Right lobe of liver (tissue), 6 donors: ENCODE measurements around the gene RHOT2. TPM values are rescaled to one million over a fixed set of nuclear protein-coding genes. Genes with fewer than 3 reads are reported as not detected.

ENCODE experiments used
- ATAC-seq, 4 donors: fragments of 200-7000 bp; cut with Tn5 transposase; one replicate each; pipeline ENCODE4 v1.9.1; 2020; ENCODE audit warnings: mild to moderate bottlenecking in 4 of 4, moderate library complexity in 4 of 4
- DNase-seq, 3 donors: peaks; one replicate each; pipeline ENCODE4 v3.0.0-alpha.2; 2020
- H3K27ac ChIP-seq, 3 donors: fragments of 200-600 bp; one replicate each; pipeline ENCODE4 v1.8.0; 2022
- H3K27me3 ChIP-seq, 2 donors: fragments of 200-600 bp; one replicate each; pipeline ENCODE4 v1.8.0; 2022
- H3K36me3 ChIP-seq, 4 donors: fragments of 200-600 bp; sonication (generic) in 1 of 4; one replicate each; pipeline versions ENCODE4 v1.5.1 to v1.8.0; 2017 to 2022; ENCODE audit warnings: control low read depth in 1 of 4
- H3K4me1 ChIP-seq, 4 donors: fragments of 200-600 bp; sonication (generic) in 1 of 4; one replicate each; pipeline versions ENCODE4 v1.5.1 to v1.8.0; 2017 to 2022; ENCODE audit warnings: control low read depth in 1 of 4
- H3K4me3 ChIP-seq, 3 donors: fragments of 200-600 bp; one replicate each; pipeline ENCODE4 v1.8.0; 2022
- H3K9me3 ChIP-seq, 4 donors: fragments of 200-600 bp; sonication (generic) in 1 of 4; one replicate each; pipeline versions ENCODE4 v1.5.1 to v1.8.0; 2017 to 2022; ENCODE audit warnings: control low read depth in 1 of 4
- CTCF ChIP-seq, 4 donors: fragments of 200-600 bp in 3 of 4; fragments of 450-650 bp in 1 of 4; IDR thresholded peaks; one replicate each; pipeline versions ENCODE4 v1.5.1 to v1.8.0; 2016 to 2022; ENCODE audit warnings: antibody characterized with exemption in 4 of 4, mild to moderate bottlenecking in 2 of 4
- POLR2A ChIP-seq: fragments of 450-650 bp; IDR thresholded peaks from one replicate; pipeline ENCODE4 v1.6.1; 2017; ENCODE audit warnings: antibody characterized with exemption, mild to moderate bottlenecking
- WGBS: methylation state at CpG from one replicate; pipeline ENCODE4 v1.1.6; 2018; ENCODE audit warnings: low coverage, low lambda C conversion rate; ENCODE audit not compliant: insufficient coverage; ENCODE audit errors: missing lambda C conversion rate; 5-methylcytosine and 5-hydroxymethylcytosine counted together
- intact Hi-C, 2 donors: fragments of 100-400 bp; cut with DNase I; formaldehyde crosslinking; loops; one replicate each; pipeline versions ENCODE4 v1.11.2 to v1.14.1; 2022
- total RNA-seq, 6 experiments: library from RNA; depleted of rRNA in 2 of 6; stranded (reverse); fragments of >200 nt in 2 of 6; fragmentation: NEBNext Ultra II Directional in 3 of 6; extraction: Animal tissue kit (Norgen Biotek cat#: 25700) in 3 of 6; gene quantifications; one replicate each; pipeline versions ENCODE4 v1.1.0 to v1.2.4, GENCODE V29; 2016 to 2023
- donor health status: DM: no; HTN: yes; CAD: no.
- donor health status: DM: no; HTN: no; CAD: no.
- donor health status: DM: no; HTN: no; CAD: no.
- donor health status: DM: no; HTN: yes; CAD: no.
- donor health status: DM: no; HTN: yes; CAD: no.

RHOT2 gene
- total RNA-seq, 6 experiments from 2014 or later = 28.5 to 44.8 (median 40.3) TPM

- ATAC-seq = no peak
- Histone ChIP-seq H3K27me3 (no peaks in the 10 kb centered on the region), H3K4me1 (peaks cover 0 to 6% (median 2%) of the 10 kb centered on the region in 4 donors), H3K36me3 (peaks cover 0 to 9% (median 0%) of the 10 kb centered on the region in 4 donors), H3K4me3 (no peak overlapping the region), H3K9me3 (no peaks in the 10 kb centered on the region), H3K27ac (no peak overlapping the region)
- 97% methylated on average over 12 of the region's 17 CpGs for WGBS
- TF ChIP-seq POLR2A (no peak), CTCF (IDR thresholded peaks at IDR 0.05) (no peak)
- intact Hi-C loops = no loop called here
- no peak for DNase-seq
Observed at GRCh38 chr16:622920-623280, 45.0 kb upstream of the RHOT2 start.

DNA sequence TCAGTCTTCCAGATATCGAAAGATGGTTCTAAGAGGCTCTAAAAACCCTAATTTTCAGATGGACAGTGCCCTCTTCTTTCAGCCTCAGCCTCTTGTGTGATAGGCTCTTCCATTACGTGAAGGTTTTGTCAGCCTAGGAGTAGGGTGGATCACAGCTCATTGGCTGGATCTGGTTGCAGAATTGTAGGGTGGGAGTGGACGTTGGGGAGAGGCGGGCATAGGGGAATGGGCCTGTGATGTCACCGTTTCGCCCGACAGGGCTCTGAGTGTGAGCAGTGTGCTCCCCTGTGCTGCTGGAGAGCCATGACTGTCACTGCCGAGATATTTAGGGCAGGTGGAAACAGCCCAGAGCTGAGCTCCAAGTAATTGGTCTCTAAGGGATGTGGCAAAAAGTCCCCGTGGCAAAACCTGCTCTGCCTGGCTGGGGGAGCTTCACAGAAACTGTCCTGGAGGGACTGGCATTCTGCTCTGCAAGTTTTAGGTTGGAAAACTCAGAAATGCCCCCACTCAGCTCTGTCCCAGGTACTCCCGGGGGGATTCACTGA is 43.3 kb upstream of the RHOT2 start:
- peaks cover 0 to 23% (median 16%) of the 10 kb centered on the region in 4 donors for H3K4me1 ChIP-seq
- ATAC-seq (no peak), DNase-seq (no peak)
- TF ChIP-seq CTCF (IDR thresholded peaks at IDR 0.05) (no peak), POLR2A (no peak)
- no peak overlapping the region for H3K27ac ChIP-seq
- H3K9me3 ChIP-seq = no peaks in the 10 kb centered on the region
- peaks cover 0 to 9% (median 0%) of the 10 kb centered on the region in 4 donors for H3K36me3 ChIP-seq
- no peaks in the 10 kb centered on the region for H3K27me3 ChIP-seq
- intact Hi-C loops = no loop called here
- WGBS = 73% methylated on average over 3 of the region's 10 CpGs
- no peak overlapping the region for H3K4me3 ChIP-seq

GRCh38 chr16:625117-625976 is 42.6 kb upstream of the RHOT2 start:
- no peak overlapping the region for H3K4me3 ChIP-seq
- H3K4me1 ChIP-seq = peaks cover 0 to 31% (median 22%) of the 10 kb centered on the region in 4 donors
- no peak overlapping the region for H3K27ac ChIP-seq
- no peaks in the 10 kb centered on the region for H3K9me3 ChIP-seq
- H3K36me3 ChIP-seq = peaks cover 0 to 9% (median 0%) of the 10 kb centered on the region in 4 donors
- TF ChIP-seq POLR2A = no peak
- no peak for TF ChIP-seq CTCF (IDR thresholded peaks at IDR 0.05)
- no peak for ATAC-seq
- intact Hi-C loops = no loop called here
- DNase-seq = no peak
- 97% methylated on average over 6 of the region's 37 CpGs for WGBS
- no peaks in the 10 kb centered on the region for H3K27me3 ChIP-seq

DNA sequence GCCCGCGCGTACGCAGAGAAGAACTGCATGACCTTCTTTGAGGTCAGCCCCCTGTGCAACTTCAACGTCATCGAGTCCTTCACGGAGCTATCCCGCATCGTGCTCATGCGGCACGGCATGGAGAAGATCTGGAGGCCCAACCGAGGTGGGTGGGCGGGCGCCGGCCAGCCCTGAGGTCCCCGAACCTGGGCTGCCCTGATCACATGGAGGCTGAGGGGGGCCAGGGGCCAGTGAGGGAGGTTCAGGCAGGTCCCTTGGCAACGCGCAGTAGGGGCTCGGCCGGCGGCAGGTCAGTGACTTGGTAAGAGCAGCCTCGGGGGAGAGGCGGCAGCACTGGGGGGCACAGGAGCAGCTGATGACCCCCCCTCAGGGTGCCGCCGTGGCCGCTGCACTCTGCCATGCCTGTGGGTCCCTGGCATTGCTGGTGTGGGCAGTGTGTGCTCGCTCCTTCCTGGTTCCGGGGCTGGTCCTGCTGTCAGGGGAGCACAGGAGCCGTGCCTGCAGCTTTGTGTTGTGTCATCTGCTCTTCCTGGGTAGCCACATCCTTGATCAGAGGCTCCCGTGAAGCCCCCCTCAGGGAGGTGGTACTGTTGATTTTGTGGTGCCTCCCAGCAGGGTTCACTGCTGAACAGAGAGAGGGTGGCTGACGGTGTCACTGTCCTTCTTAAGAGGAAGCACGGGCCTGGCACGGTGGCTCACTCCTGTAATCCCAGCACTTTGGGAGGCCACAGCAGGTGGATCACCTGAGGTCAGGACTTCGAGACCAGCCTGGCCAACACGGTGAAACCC is 41.8 kb upstream of the RHOT2 start:
- intact Hi-C loops = no loop called here

More for the DNA sequence above, 41.8 kb upstream of the RHOT2 start:
- H3K27me3 ChIP-seq = no peaks in the 10 kb centered on the region
- H3K4me3 ChIP-seq = no peak overlapping the region
- no peak overlapping the region for H3K27ac ChIP-seq
- no peaks in the 10 kb centered on the region for H3K9me3 ChIP-seq
- no peak for DNase-seq
- peaks cover 0 to 39% (median 26%) of the 10 kb centered on the region in 4 donors for H3K4me1 ChIP-seq
- ATAC-seq = no peak
- TF ChIP-seq POLR2A = no peak
- TF ChIP-seq CTCF (IDR thresholded peaks at IDR 0.05) = no peak
- peaks cover 0 to 9% (median 0%) of the 10 kb centered on the region in 4 donors for H3K36me3 ChIP-seq
- WGBS = 100% methylated on average over 5 of the region's 35 CpGs
